ENCODE measurements around the gene AOPEP.

The AOPEP gene

DNA sequence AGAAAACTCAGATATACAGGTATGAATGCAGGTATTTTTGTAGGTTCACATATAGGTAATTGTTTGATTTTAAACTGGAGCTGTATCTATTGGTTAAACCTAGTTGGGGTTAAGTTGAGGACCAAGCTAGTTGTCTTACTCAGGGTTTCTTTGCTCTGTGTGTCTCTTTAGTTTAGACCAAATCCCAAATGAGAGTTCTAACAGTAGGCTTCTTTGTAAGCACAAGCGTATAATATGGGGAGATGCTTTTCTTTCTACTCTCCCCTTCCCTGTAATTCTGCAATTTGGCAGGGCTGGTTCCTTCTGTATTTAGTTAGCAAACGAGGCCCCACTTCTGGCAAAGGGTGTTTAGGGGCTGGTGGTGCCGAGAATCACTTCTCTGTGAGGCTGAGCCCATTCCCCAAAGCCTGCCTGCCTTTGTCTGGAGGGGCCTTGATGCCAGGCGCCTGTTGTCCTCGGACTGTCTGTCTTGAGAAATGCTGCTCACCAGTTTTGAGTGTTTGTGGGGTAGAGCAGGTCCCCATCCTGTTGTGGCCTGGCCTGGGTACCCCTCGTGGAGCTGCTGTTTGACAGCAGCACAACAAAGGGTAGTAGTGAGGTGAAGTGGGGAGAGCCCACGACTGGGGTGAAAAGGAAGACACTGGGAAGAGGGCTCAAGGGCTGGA is 331.8 kb downstream of the AOPEP start:
- Histone ChIP-seq H3K9ac (ENCODE audit: low read depth, low read length) (no peak overlapping the region), H3K27ac (ENCODE audit: low read length) (no peak overlapping the region), H3K36me3 (ENCODE audit: insufficient read depth, low read depth, low read length) (no peaks in the 10 kb centered on the region)

GRCh38 chr9:95058795-95059386 is 332.4 kb downstream of the AOPEP start:
- H3K36me3 ChIP-seq (ENCODE audit: insufficient read depth, low read depth, low read length): no peaks in the 10 kb centered on the region
- no peak overlapping the region for H3K9ac ChIP-seq (ENCODE audit: low read depth, low read length)
- H3K27me3 ChIP-seq (ENCODE audit: insufficient read depth, low read length): no peaks in the 10 kb centered on the region
- no peaks in the 10 kb centered on the region for H3K9me3 ChIP-seq (ENCODE audit: insufficient read depth, low read depth, low read length)
- no peak overlapping the region for H3K27ac ChIP-seq (ENCODE audit: low read length)
- H3K4me3 ChIP-seq (ENCODE audit: low read length): no peak overlapping the region
- H3K4me1 ChIP-seq (ENCODE audit: insufficient read depth, low read length): peaks cover 30% of the 10 kb centered on the region

More for the DNA sequence above, 331.8 kb downstream of the AOPEP start:
- H3K9me3 ChIP-seq (ENCODE audit: insufficient read depth, low read depth, low read length): no peaks in the 10 kb centered on the region
- H3K27me3 ChIP-seq (ENCODE audit: insufficient read depth, low read length): no peaks in the 10 kb centered on the region
- no peak overlapping the region for H3K4me3 ChIP-seq (ENCODE audit: low read length)
- H3K4me1 ChIP-seq (ENCODE audit: insufficient read depth, low read length): peaks cover 30% of the 10 kb centered on the region

DNA sequence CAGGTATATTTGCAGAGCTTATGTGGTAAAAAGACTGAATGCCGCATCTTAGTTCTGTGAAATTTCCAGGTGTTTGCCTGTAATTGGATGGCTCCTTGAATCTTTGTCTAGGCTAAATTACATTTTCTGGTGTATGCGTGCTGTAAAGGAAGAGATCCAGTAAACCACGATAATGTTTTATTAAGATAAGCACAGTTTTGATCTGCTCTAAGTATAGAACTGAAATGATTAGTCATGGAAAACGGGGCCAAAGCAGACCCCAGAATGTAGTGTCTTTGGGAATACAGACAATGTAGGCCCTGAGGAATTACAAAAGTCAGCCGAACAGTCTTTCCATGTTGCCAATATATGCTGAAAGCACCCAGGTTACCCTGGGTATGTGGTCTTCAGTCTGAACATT is 333.7 kb downstream of the AOPEP start:
- H3K36me3 ChIP-seq (ENCODE audit: insufficient read depth, low read depth, low read length): no peaks in the 10 kb centered on the region
- no peak overlapping the region for H3K9ac ChIP-seq (ENCODE audit: low read depth, low read length)
- no peak overlapping the region for H3K4me3 ChIP-seq (ENCODE audit: low read length)
- H3K27me3 ChIP-seq (ENCODE audit: insufficient read depth, low read length): no peaks in the 10 kb centered on the region
- peaks cover 28% of the 10 kb centered on the region for H3K4me1 ChIP-seq (ENCODE audit: insufficient read depth, low read length)
- no peaks in the 10 kb centered on the region for H3K9me3 ChIP-seq (ENCODE audit: insufficient read depth, low read depth, low read length)
- no peak overlapping the region for H3K27ac ChIP-seq (ENCODE audit: low read length)

- no peaks in the 10 kb centered on the region for H3K36me3 ChIP-seq (ENCODE audit: insufficient read depth, low read depth, low read length)
- H3K4me1 ChIP-seq (ENCODE audit: insufficient read depth, low read length): peaks cover 21% of the 10 kb centered on the region
- H3K4me3 ChIP-seq (ENCODE audit: low read length): no peak overlapping the region
- no peaks in the 10 kb centered on the region for H3K27me3 ChIP-seq (ENCODE audit: insufficient read depth, low read length)
- no peak overlapping the region for H3K27ac ChIP-seq (ENCODE audit: low read length)
- H3K9ac ChIP-seq (ENCODE audit: low read depth, low read length): no peak overlapping the region
- no peaks in the 10 kb centered on the region for H3K9me3 ChIP-seq (ENCODE audit: insufficient read depth, low read depth, low read length)
These were observed 334.4 kb downstream of the AOPEP start for GRCh38 chr9:95060916-95061315.

DNA sequence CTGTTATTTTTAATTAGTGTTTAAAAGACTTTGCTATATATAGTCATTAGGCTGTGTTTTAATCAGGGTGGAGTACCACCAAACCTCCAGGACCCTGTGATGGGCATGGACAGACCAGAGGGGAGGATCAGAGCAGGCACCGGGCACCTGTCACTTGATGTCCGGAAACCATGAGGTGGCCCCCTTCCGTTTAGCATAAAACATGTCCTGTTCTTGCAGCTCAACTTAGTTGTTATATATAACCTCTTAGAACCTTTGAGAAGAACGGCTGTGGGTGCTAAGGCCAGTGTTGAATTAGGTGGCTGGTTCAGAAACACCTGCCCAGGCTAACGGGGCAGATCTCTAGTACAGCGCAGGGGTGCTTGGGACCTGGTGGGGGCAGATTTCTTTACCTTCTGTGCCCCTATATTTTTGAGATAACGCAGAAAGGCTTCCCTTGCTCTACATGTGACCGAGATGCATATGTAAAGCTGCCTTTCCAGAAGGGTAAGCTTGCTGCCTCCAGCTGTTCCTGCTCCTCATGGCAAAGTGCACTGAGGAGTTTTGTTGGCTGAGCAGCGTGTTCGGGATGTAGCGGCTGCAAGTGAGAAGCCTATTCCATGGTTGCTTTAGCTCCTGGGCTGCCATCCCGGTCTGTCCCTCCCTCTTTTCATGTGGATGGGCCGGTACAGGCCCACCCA is 335.6 kb downstream of the AOPEP start:
- no peak overlapping the region for H3K9ac ChIP-seq (ENCODE audit: low read depth, low read length)
- peaks cover 12% of the 10 kb centered on the region for H3K4me1 ChIP-seq (ENCODE audit: insufficient read depth, low read length)
- H3K36me3 ChIP-seq (ENCODE audit: insufficient read depth, low read depth, low read length): no peaks in the 10 kb centered on the region
- no peak overlapping the region for H3K4me3 ChIP-seq (ENCODE audit: low read length)
- H3K9me3 ChIP-seq (ENCODE audit: insufficient read depth, low read depth, low read length): no peaks in the 10 kb centered on the region
- no peaks in the 10 kb centered on the region for H3K27me3 ChIP-seq (ENCODE audit: insufficient read depth, low read length)
- H3K27ac ChIP-seq (ENCODE audit: low read length): no peak overlapping the region

- Histone ChIP-seq H3K27ac (ENCODE audit: low read length) (no peak overlapping the region), H3K27me3 (ENCODE audit: insufficient read depth, low read length) (no peaks in the 10 kb centered on the region), H3K9ac (ENCODE audit: low read depth, low read length) (no peak overlapping the region), H3K4me1 (ENCODE audit: insufficient read depth, low read length) (peaks cover 9% of the 10 kb centered on the region), H3K36me3 (ENCODE audit: insufficient read depth, low read depth, low read length) (no peaks in the 10 kb centered on the region), H3K9me3 (ENCODE audit: insufficient read depth, low read depth, low read length) (no peaks in the 10 kb centered on the region), H3K4me3 (ENCODE audit: low read length) (no peak overlapping the region)
These were observed 336.1 kb downstream of the AOPEP start for GRCh38 chr9:95062596-95063065.

GRCh38 chr9:95063300-95063699 is 336.8 kb downstream of the AOPEP start:
- no peak overlapping the region for H3K4me3 ChIP-seq (ENCODE audit: low read length)
- H3K27me3 ChIP-seq (ENCODE audit: insufficient read depth, low read length): no peaks in the 10 kb centered on the region
- H3K9ac ChIP-seq (ENCODE audit: low read depth, low read length): no peak overlapping the region; the same call in 1 of the 2 replicates
- H3K36me3 ChIP-seq (ENCODE audit: insufficient read depth, low read depth, low read length): no peaks in the 10 kb centered on the region
- no peaks in the 10 kb centered on the region for H3K9me3 ChIP-seq (ENCODE audit: insufficient read depth, low read depth, low read length)
- no peak overlapping the region for H3K27ac ChIP-seq (ENCODE audit: low read length)
- H3K4me1 ChIP-seq (ENCODE audit: insufficient read depth, low read length): peaks cover 4% of the 10 kb centered on the region; the same call in 1 of the 2 replicates

DNA sequence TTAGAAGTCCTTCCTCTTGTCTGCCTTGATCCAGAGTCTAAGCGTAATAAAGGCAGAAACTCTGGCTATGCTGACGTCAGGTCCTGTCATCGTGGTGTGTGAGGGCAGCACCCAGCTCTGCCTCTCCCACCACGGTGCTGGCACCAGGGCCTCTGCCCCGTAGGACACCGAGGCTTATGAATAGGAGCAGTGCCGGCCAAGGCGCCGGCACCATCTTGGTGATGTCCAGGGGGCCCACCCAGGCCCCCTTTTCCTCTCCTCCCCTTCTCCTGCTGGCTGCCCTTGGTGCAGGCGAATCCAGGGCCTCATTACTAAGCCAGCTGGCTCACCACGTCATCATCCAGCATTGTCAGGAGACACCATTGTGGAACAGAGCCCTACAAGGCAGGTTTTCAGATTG is 338.7 kb downstream of the AOPEP start:
- no peak overlapping the region for H3K9ac ChIP-seq (ENCODE audit: low read depth, low read length)
- no peaks in the 10 kb centered on the region for H3K27me3 ChIP-seq (ENCODE audit: insufficient read depth, low read length)
- no peak overlapping the region for H3K4me3 ChIP-seq (ENCODE audit: low read length)
- H3K4me1 ChIP-seq (ENCODE audit: insufficient read depth, low read length): peaks cover 4% of the 10 kb centered on the region; the same call in 1 of the 2 replicates
- no peaks in the 10 kb centered on the region for H3K9me3 ChIP-seq (ENCODE audit: insufficient read depth, low read depth, low read length)
- no peaks in the 10 kb centered on the region for H3K36me3 ChIP-seq (ENCODE audit: insufficient read depth, low read depth, low read length)
- H3K27ac ChIP-seq (ENCODE audit: low read length): no peak overlapping the region

DNA sequence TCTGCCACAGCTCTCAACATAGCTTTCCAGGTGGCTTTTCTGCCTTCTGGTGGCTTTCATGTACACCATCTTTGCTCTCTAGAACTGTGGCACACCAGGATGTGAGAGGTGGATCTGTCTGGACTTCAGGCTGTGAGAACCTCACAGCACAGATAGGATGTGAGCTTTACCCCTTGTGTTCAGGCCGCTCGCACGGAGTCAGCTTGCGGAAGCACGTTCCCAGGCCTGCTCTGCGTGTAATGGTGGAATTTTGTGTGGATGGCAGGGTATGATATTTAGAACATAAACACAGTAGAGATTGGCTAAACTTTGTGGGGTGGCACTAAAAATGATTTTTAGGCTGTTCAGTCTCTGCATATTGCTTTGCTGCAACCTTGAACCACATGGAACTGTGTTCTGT is 340.6 kb downstream of the AOPEP start:
- no peaks in the 10 kb centered on the region for H3K27me3 ChIP-seq (ENCODE audit: insufficient read depth, low read length)
- peaks cover 1% of the 10 kb centered on the region; the same call in 1 of the 2 replicates for H3K4me1 ChIP-seq (ENCODE audit: insufficient read depth, low read length)

GRCh38 chr9:95067897-95068296 is 341.4 kb downstream of the AOPEP start:
- no peak overlapping the region for H3K4me3 ChIP-seq (ENCODE audit: low read length)
- no peaks in the 10 kb centered on the region for H3K36me3 ChIP-seq (ENCODE audit: insufficient read depth, low read depth, low read length)
- no peak overlapping the region for H3K9ac ChIP-seq (ENCODE audit: low read depth, low read length)
- no peaks in the 10 kb centered on the region for H3K9me3 ChIP-seq (ENCODE audit: insufficient read depth, low read depth, low read length)
- no peak overlapping the region for H3K27ac ChIP-seq (ENCODE audit: low read length)
- H3K4me1 ChIP-seq (ENCODE audit: insufficient read depth, low read length): no peaks in the 10 kb centered on the region
- no peaks in the 10 kb centered on the region for H3K27me3 ChIP-seq (ENCODE audit: insufficient read depth, low read length)

More for the DNA sequence above, 340.6 kb downstream of the AOPEP start:
- Histone ChIP-seq H3K27ac (ENCODE audit: low read length) (no peak overlapping the region), H3K9me3 (ENCODE audit: insufficient read depth, low read depth, low read length) (no peaks in the 10 kb centered on the region), H3K9ac (ENCODE audit: low read depth, low read length) (no peak overlapping the region), H3K4me3 (ENCODE audit: low read length) (no peak overlapping the region), H3K36me3 (ENCODE audit: insufficient read depth, low read depth, low read length) (no peaks in the 10 kb centered on the region)

DNA sequence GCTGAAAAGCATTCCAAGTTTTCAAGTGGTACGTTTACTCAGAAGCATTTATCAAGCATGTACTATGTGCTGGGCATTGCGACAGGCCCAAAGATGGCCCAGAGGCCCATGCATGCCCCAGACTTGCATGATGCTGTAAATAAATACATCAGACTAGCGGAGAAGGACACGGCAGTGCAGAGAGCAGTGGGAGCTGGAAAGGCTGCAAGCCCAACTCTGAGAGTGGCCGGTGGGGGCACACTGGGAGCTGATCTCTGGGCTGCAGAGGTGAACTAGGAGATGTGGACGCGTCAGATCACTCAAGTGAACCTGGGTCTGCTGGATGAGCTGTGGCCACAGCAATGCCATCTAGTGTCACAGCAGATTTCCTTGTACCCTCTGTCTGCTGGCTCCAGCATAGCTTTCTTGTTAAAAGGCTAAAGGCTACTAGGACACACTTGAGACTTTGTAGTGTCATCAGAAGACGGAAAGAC is 344.1 kb downstream of the AOPEP start:
- no peak overlapping the region for H3K4me3 ChIP-seq (ENCODE audit: low read length)
- no peaks in the 10 kb centered on the region for H3K27me3 ChIP-seq (ENCODE audit: insufficient read depth, low read length)
- no peaks in the 10 kb centered on the region for H3K9me3 ChIP-seq (ENCODE audit: insufficient read depth, low read depth, low read length)
- H3K4me1 ChIP-seq (ENCODE audit: insufficient read depth, low read length): no peaks in the 10 kb centered on the region
- H3K36me3 ChIP-seq (ENCODE audit: insufficient read depth, low read depth, low read length): no peaks in the 10 kb centered on the region
- H3K27ac ChIP-seq (ENCODE audit: low read length): no peak overlapping the region
- no peak overlapping the region for H3K9ac ChIP-seq (ENCODE audit: low read depth, low read length)

DNA sequence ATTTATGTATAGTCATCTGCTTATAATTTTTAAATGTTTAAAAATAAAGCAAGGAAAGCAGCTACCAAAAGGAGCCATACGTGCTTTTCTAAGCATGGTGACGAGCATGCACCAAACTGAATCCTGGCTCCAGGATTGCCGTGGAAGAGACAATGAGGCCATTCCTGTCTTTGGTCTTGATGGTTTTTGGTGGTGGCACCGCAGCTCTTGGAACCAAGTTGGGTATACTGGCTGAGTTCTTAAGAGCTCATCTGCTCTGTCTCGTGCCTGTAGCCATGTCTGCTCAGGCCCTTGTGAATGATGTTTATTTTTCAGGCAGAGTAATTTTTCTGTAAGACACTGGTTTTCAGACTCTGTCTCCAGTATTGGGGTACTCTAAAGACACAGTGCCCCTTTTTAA is 345.0 kb downstream of the AOPEP start:
- Histone ChIP-seq H3K27ac (ENCODE audit: low read length) (no peak overlapping the region), H3K4me3 (ENCODE audit: low read length) (no peak overlapping the region), H3K9ac (ENCODE audit: low read depth, low read length) (no peak overlapping the region), H3K36me3 (ENCODE audit: insufficient read depth, low read depth, low read length) (no peaks in the 10 kb centered on the region), H3K4me1 (ENCODE audit: insufficient read depth, low read length) (no peaks in the 10 kb centered on the region), H3K27me3 (ENCODE audit: insufficient read depth, low read length) (no peaks in the 10 kb centered on the region), H3K9me3 (ENCODE audit: insufficient read depth, low read depth, low read length) (no peaks in the 10 kb centered on the region)

All from iPS-20b (cell line).